Adrenal gland (tissue), 5 donors: ENCODE data around the gene ITGA2.

Source experiments
- CTCF ChIP-seq, 6 experiments: fragments of 450-650 bp in 4 of 6; fragments of 200-600 bp in 2 of 6; sonication (generic) in 1 of 6; IDR thresholded peaks; 1 replicate in 5 of 6; 2 replicates in 1 of 6; pipeline versions ENCODE4 v1.5.1 to v1.8.0; 2016 to 2021; ENCODE audit warnings: antibody characterized with exemption in 6 of 6, mild to moderate bottlenecking in 2 of 6, moderate library complexity in 1 of 6
- POLR2A ChIP-seq, 2 donors: fragments of 450-650 bp; IDR thresholded peaks; one replicate each; pipeline ENCODE4 v1.6.1; 2017; ENCODE audit warnings: antibody characterized with exemption in 2 of 2, mild to moderate bottlenecking in 2 of 2, moderate library complexity in 1 of 2
- donor health status: DM: no; HTN: no; CAD: no.

DNA sequence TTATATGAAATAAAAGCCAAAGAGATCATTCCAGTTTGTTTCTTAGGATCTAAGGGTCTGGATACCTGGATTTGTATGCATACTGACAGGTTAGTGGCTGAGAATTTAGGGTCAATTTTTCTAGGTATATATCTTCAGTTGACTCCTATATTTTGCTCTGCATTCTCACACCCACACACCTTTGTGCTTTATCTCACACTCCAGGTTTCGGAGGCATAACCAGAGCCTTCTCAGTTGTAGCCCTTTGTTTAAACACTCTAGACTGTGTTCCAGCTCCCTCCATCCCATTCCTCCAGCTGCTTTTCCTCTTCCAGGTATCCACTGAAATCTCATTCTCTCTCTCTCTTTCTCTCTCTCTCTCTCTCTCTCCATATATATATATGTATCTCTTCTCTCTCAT lies 131.0 kb downstream of the ITGA2 start:
- no peak for TF ChIP-seq CTCF (IDR thresholded peaks at IDR 0.05)
- TF ChIP-seq POLR2A (IDR thresholded peaks at IDR 0.05) = no peak
